ENCODE measurements around the gene FOXI2.

Gene FOXI2

GRCh38 chr10:127740596-127740995, 3.6 kb downstream of the FOXI2 start:
- DNase-seq (ENCODE audit: low read depth in 1 of 2, low spot score in 1 of 2) = no peak

DNA sequence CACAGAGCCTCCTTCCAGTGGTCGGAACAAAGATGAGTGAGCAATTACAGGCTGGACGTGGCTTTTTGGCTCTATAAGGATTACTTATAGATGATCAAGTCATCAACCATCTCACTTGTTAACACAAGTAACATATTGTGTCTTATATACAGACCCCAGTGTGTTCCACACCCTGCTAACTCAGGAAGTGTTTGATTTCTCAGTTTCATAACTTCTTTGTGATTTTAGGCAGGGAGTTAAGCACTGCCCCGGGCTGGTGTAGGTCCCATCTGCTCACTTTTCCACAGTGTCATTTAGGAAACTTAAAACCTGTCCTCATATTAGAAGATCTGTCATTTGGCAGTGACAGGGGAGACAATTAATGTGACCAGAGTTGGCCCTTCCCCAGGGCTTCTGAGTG, 6.2 kb downstream of the FOXI2 start:
- DNase-seq (ENCODE audit: low read depth in 1 of 2, low spot score in 1 of 2) = no peak

DNA sequence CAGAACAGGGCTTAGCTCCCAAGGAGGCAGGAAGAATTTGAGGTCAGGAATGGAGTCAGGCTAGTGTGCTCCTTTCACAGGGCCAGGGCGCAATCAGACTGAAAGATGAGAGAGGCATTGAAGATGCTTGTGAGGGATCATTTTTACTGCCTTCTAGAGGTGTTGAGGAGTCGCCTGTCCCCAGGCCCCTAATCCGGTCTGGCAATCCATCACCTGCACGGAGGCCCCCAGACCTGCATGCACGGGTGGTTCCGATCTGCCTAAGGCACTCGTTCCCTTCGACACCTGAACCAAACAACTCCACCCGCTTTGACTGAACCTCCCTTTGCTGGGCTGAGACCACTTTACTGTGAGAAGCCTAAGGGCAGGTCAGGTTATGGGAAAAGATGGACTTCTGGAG, 8.0 kb downstream of the FOXI2 start:
- no peak for DNase-seq (ENCODE audit: low read depth in 1 of 2, low spot score in 1 of 2)

GRCh38 chr10:127745861-127746260, 8.9 kb downstream of the FOXI2 start:
- no peak for DNase-seq (ENCODE audit: low read depth in 1 of 2, low spot score in 1 of 2)

DNA sequence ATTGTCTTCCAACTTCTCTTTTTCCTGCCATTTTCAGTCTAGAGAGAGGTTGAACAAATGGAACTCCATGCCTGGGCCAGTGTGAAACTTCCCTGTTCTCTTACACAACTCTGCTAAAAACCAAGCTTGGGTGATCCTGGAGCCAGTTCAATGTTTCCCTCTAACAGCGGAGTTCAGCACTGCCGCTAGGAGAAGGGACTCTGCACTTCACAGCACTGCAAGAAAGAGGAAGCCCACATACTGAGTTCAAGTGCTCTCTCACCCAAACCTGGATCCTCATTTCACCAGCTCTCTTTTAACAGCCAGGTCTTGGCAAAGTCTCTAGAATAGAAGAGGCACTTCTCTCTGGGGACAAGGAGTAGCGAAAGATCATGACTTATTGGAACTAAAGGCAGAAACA, 18.8 kb downstream of the FOXI2 start:
- no peak for DNase-seq (ENCODE audit: low read depth in 1 of 2, low spot score in 1 of 2)

- no peak for DNase-seq (ENCODE audit: low read depth in 1 of 2, low spot score in 1 of 2)
Observed at GRCh38 chr10:127756264-127756663, 19.3 kb downstream of the FOXI2 start.

GRCh38 chr10:127757033-127757432, 20.0 kb downstream of the FOXI2 start:
- no peak for DNase-seq (ENCODE audit: low read depth in 1 of 2, low spot score in 1 of 2)

- no peak for DNase-seq (ENCODE audit: low read depth in 1 of 2, low spot score in 1 of 2)
Observed at GRCh38 chr10:127759276-127759675, 22.3 kb downstream of the FOXI2 start.

GRCh38 chr10:127762925-127763324, 25.9 kb downstream of the FOXI2 start:
- DNase-seq (ENCODE audit: low read depth in 1 of 2, low spot score in 1 of 2) = no peak

- no peak for DNase-seq (ENCODE audit: low read depth in 1 of 2, low spot score in 1 of 2)
Observed at GRCh38 chr10:127774766-127775559, 38.0 kb downstream of the FOXI2 start.

DNA sequence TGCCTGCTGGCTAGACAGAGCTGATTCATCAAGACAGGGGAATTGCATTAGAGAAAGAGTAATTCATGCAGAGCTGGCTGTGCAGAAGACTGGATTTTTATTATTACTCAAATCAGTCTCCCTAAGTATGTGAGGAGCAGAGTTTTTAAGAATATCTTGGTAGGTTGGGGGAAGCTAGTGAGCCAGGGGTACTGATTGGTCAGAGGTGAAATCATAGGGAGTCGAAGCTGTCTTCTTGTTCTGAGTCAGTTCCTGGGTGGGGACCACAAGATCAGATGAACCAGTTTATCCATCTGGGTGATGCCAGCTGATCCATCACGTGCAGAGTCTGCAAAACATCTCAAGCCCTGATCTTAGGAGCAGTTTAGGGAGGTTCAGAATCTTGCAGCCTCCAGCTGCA, 39.8 kb downstream of the FOXI2 start:
- DNase-seq (ENCODE audit: low read depth in 1 of 2, low spot score in 1 of 2) = no peak

GRCh38 chr10:127781412-127781811, 44.4 kb downstream of the FOXI2 start:
- no peak for DNase-seq (ENCODE audit: low read depth in 1 of 2, low spot score in 1 of 2)

DNA sequence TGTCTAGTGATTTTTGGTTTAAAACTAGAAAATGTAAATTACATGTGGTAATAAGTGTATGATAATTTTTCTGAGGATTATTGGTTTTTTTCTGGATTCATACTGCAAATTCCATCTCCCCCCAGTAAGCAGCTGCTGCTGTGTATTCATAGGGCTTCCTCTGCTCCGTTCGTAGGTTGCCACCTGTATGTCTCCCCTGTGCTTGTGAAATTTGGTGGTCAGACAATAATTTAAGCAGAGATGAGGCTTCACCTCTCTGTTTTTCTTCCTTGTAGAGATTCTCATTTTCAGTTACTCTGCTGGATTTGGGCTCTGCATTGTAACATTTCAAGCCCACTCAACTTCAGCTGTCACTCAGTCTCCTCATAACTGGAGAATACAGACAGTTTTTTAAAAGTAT, 50.9 kb downstream of the FOXI2 start:
- DNase-seq (ENCODE audit: low read depth in 1 of 2, low spot score in 1 of 2) = no peak

GRCh38 chr10:127790066-127790624, 53.2 kb downstream of the FOXI2 start:
- DNase-seq (ENCODE audit: low read depth in 1 of 2, low spot score in 1 of 2) = no peak
